HCT116 (cell line): Measurements from ENCODE around the gene ZCWPW1. TPM values are rescaled to one million over a fixed set of nuclear protein-coding genes. Genes with fewer than 3 reads are reported as not detected.
"Not testable (repeated sequence)": the region's sequence is repeated elsewhere in the genome, so short reads cannot be mapped to it uniquely, and the experiment has no call there.

ENCODE experiments used
- ATAC-seq: fragments of 200-7000 bp; cut with Tn5 transposase; 2 replicates; pipeline ENCODE4 v1.9.1; 2020; ENCODE audit warnings: mild to moderate bottlenecking, moderate library complexity
- BruUV-seq: library from RNA; stranded (reverse); fragments of 400-500 nt; replicated peaks from 2 replicates; lab custom pipeline; 2021; lab: Mats Ljungman, UMichigan
- CTCF ChIA-PET: fragments of 300-600 bp; sonication (Branson Sonifier 250); formaldehyde crosslinking; loops from one replicate; lab custom pipeline; 2021; ENCODE audit warnings: antibody characterized with exemption; lab: Charles Lee
- POLR2A ChIA-PET: fragments of 300-600, 350-600 bp; sonication (Branson Sonifier 250); formaldehyde crosslinking; loops from one replicate; lab custom pipeline; 2021; ENCODE audit warnings: antibody characterized with exemption; lab: Charles Lee
- RAD21 ChIA-PET, 2 experiments: fragments of 300-600 bp; sonication (Branson Sonifier 250); formaldehyde crosslinking; loops; one replicate each; lab custom pipeline; 2023; ENCODE audit warnings: low total read pairs in 2 of 2; ENCODE audit not compliant: uncharacterized antibody in 2 of 2, unreplicated experiment in 2 of 2, low non-redundant PET in 1 of 2; lab: Charles Lee
- DNase-seq: peaks from one replicate; pipeline ENCODE4 v3.0.0-alpha.2; 2010; ENCODE audit warnings: low read depth, low spot score
- H2AFZ ChIP-seq: fragments of 200-600 bp; shearing (Covaris generic), sonication (generic); 2 replicates; pipeline ENCODE4 v1.6.1; 2017; ENCODE audit warnings: low read depth, mixed run types, mixed read lengths, antibody characterized with exemption, low read length; ENCODE audit not compliant: poor library complexity, severe bottlenecking
- H3K27ac ChIP-seq: 2 replicates; pipeline ENCODE4 v1.5.1; 2012; ENCODE audit warnings: low read depth, low read length
- H3K27me3 ChIP-seq: fragments of 200-600 bp; sonication (generic); 2 replicates; pipeline ENCODE4 v1.6.1; 2016; ENCODE audit warnings: mixed run types, low read length, mixed read lengths; ENCODE audit not compliant: insufficient read depth
- H3K36me3 ChIP-seq, 2 experiments: fragments of 200-500 bp in 1 of 2; fragments of 200-600 bp in 1 of 2; sonication (Bioruptor generic) in 1 of 2; sonication (generic) in 1 of 2; 2 replicates each; pipeline versions ENCODE4 v1.5.1 to v1.6.1; 2014 to 2016; ENCODE audit warnings: low read length in 2 of 2, inconsistent platforms in 1 of 2, mixed read lengths in 1 of 2, mixed run types in 1 of 2; ENCODE audit not compliant: insufficient read depth in 2 of 2, control insufficient read depth in 1 of 2
- H3K4me1 ChIP-seq, 2 experiments: fragments of 200-600 bp in 1 of 2; sonication (generic) in 1 of 2; 2 replicates each; pipeline versions ENCODE4 v1.5.1 to v1.6.1; 2012 to 2017; ENCODE audit warnings: low read length in 2 of 2, inconsistent platforms in 1 of 2, mild to moderate bottlenecking in 1 of 2, mixed read lengths in 1 of 2, mixed run types in 1 of 2, moderate library complexity in 1 of 2; ENCODE audit not compliant: insufficient read depth in 2 of 2, control insufficient read depth in 1 of 2
- H3K4me2 ChIP-seq: fragments of 200-600 bp; sonication (generic); 2 replicates; pipeline ENCODE4 v1.6.1; 2017; ENCODE audit warnings: mixed run types, low read length, mixed read lengths
- H3K4me3 ChIP-seq, 2 experiments: fragments of 200-600 bp in 1 of 2; sonication (generic) in 1 of 2; replicated peaks in 1 of 2; 2 replicates each; pipeline ENCODE4 v1.5.1; 2011 to 2016; ENCODE audit warnings: low read length in 2 of 2, control low read depth in 1 of 2, low read depth in 1 of 2, mild to moderate bottlenecking in 1 of 2, mixed read lengths in 1 of 2, mixed run types in 1 of 2
- H3K79me2 ChIP-seq: fragments of 200-600 bp; sonication (generic); 2 replicates; pipeline ENCODE4 v1.6.1; 2017; ENCODE audit warnings: mild to moderate bottlenecking, mixed run types, low read length, moderate library complexity, mixed read lengths; ENCODE audit not compliant: insufficient read depth
- H3K9ac ChIP-seq: fragments of 200-600 bp; sonication (generic); 2 replicates; pipeline ENCODE4 v1.6.1; 2016; ENCODE audit warnings: low read length, mixed read lengths
- H3K9me2 ChIP-seq: fragments of 200-600 bp; sonication (generic), shearing (Covaris generic); 2 replicates; pipeline ENCODE4 v1.6.1; 2017; ENCODE audit warnings: mixed run types, mild to moderate bottlenecking, moderate library complexity; ENCODE audit not compliant: insufficient read depth
- H3K9me3 ChIP-seq, 2 experiments: fragments of 200-500 bp in 1 of 2; fragments of 200-600 bp in 1 of 2; sonication (Bioruptor generic) in 1 of 2; sonication (generic) in 1 of 2; 2 replicates each; pipeline ENCODE4 v1.6.1; 2014 to 2017; ENCODE audit warnings: low read length in 2 of 2, mixed read lengths in 2 of 2, inconsistent platforms in 1 of 2, low read depth in 1 of 2, mild to moderate bottlenecking in 1 of 2, mixed run types in 1 of 2, moderate library complexity in 1 of 2; ENCODE audit not compliant: control insufficient read depth in 1 of 2, insufficient read depth in 1 of 2
- H4K20me1 ChIP-seq: fragments of 200-600 bp; sonication (generic), shearing (Covaris generic); 2 replicates; pipeline ENCODE4 v1.6.1; 2017; ENCODE audit warnings: mixed run types, mild to moderate bottlenecking, moderate library complexity; ENCODE audit not compliant: insufficient read depth
- ATF3 ChIP-seq: IDR thresholded peaks from 2 replicates; pipeline ENCODE4 v1.6.1; 2012
- CBX3 ChIP-seq: IDR thresholded peaks from 2 replicates; pipeline ENCODE4 v1.6.1; 2012; ENCODE audit warnings: low read depth
- CEBPB ChIP-seq: IDR thresholded peaks from 2 replicates; pipeline ENCODE4 v1.6.1; 2012; ENCODE audit warnings: low read depth
- EGR1 ChIP-seq: IDR thresholded peaks from 2 replicates; pipeline ENCODE4 v1.6.1; 2012; ENCODE audit warnings: low read depth
- ELF1 ChIP-seq: IDR thresholded peaks from 2 replicates; pipeline ENCODE4 v1.6.1; 2012; ENCODE audit warnings: low read depth, borderline replicate concordance
- EZH2 ChIP-seq: fragments of 200-600 bp; sonication (generic); IDR thresholded peaks from 2 replicates; pipeline ENCODE4 v1.6.1; 2017; ENCODE audit warnings: antibody characterized with exemption, mixed run types
- RAD21 ChIP-seq: IDR thresholded peaks from 2 replicates; pipeline ENCODE4 v1.6.1; 2012; ENCODE audit warnings: low read depth, mild to moderate bottlenecking
- SIN3A ChIP-seq: IDR thresholded peaks from 2 replicates; pipeline ENCODE4 v1.6.1; 2012; ENCODE audit warnings: low read depth
- SP1 ChIP-seq: IDR thresholded peaks from 2 replicates; pipeline ENCODE4 v1.6.1; 2012; ENCODE audit warnings: low read depth
- TCF7L2 ChIP-seq: IDR thresholded peaks from 2 replicates; pipeline ENCODE4 v1.7.0; 2011; ENCODE audit warnings: borderline replicate concordance, inconsistent platforms; ENCODE audit not compliant: insufficient read depth, insufficient read length; ENCODE audit errors: extremely low read depth
- YY1 ChIP-seq: IDR thresholded peaks from 2 replicates; pipeline ENCODE4 v1.6.1; 2011; ENCODE audit warnings: low read length, low read depth, moderate library complexity, mild to moderate bottlenecking; ENCODE audit not compliant: insufficient replicate concordance; ENCODE audit errors: extremely low read depth
- ZFX ChIP-seq: fragments of 450-650 bp; IDR thresholded peaks from 2 replicates; pipeline ENCODE4 v1.6.1; 2017
- ZNF274 ChIP-seq: fragments of 200-500 bp; sonication (Bioruptor generic); IDR thresholded peaks from 2 replicates; pipeline ENCODE4 v1.6.1; 2014; ENCODE audit warnings: mild to moderate bottlenecking, low read depth, low read length, inconsistent platforms
- intact Hi-C: fragments of 100-400 bp; cut with micrococcal nuclease; formaldehyde crosslinking; loops from 2 replicates; pipeline ENCODE4 v1.10.0; 2022
- total RNA-seq: library from RNA; stranded (reverse); gene quantifications from one replicate; pipeline ENCODE4 v1.2.1, GENCODE V29; 2021; ENCODE audit not compliant: unreplicated experiment

The ZCWPW1 gene
- total RNA-seq, 1 experiment from 2014 or later: 1.5 TPM

GRCh38 chr7:100456562-100456961 is 28.1 kb upstream of the ZCWPW1 start:
- H3K9ac ChIP-seq: no peak overlapping the region
- H3K27ac ChIP-seq: no peak overlapping the region
- no peaks in the 10 kb centered on the region for H3K79me2 ChIP-seq
- H3K36me3 ChIP-seq: no peaks in the 10 kb centered on the region
- ChIA-PET CTCF (no interaction called here), POLR2A (no interaction called here), RAD21 (no interaction called here)
- intact Hi-C loops: no loop called here
- H3K4me2 ChIP-seq: no peak overlapping the region
- no peaks in the 10 kb centered on the region for H3K27me3 ChIP-seq
- H4K20me1 ChIP-seq: no peaks in the 10 kb centered on the region
- TF ChIP-seq ZFX (no peak), TCF7L2 (no peak), EGR1 (no peak), RAD21 (no peak), SIN3A (no peak), ATF3 (no peak), ZNF274 (no peak), ELF1 (no peak), EZH2 (no peak)
- DNase-seq: no peak
- H2AFZ ChIP-seq: no peak overlapping the region
- no TSS peak for BruUV-seq
- no peak overlapping the region for H3K4me3 ChIP-seq
- H3K9me3 ChIP-seq: no peaks in the 10 kb centered on the region
- ATAC-seq: no peak
- H3K4me1 ChIP-seq: peaks cover 4 to 11% of the 10 kb centered on the region in 2 experiments; a peak in 3 of 4 replicates
- H3K9me2 ChIP-seq: no peaks in the 10 kb centered on the region

- Histone ChIP-seq H3K9ac (no peak overlapping the region), H3K9me3 (no peaks in the 10 kb centered on the region), H3K79me2 (no peaks in the 10 kb centered on the region), H3K4me2 (no peak overlapping the region), H3K4me1 (peaks cover 6 to 25% of the 10 kb centered on the region in 2 experiments; a peak in 3 of 4 replicates), H3K27me3 (no peaks in the 10 kb centered on the region), H2AFZ (no peak overlapping the region), H3K27ac (no peak overlapping the region), H3K36me3 (no peaks in the 10 kb centered on the region)
- no peak for ATAC-seq
- ChIA-PET RAD21 (no interaction called here), POLR2A (interaction anchor here (1.2 to 2.4 kb wide), 2 partner anchors 24 to 26 kb away, joined by 5 to 8 read pairs; partner anchors contain the start of genes TSC22D4 and ZCWPW1)
- DNase-seq: no peak
- intact Hi-C loops: no loop called here
- no peak for TF ChIP-seq CBX3
- TF ChIP-seq RAD21: no peak
- TF ChIP-seq YY1: no peak
- TF ChIP-seq TCF7L2: no peak
- no peak for TF ChIP-seq SP1
- no peak for TF ChIP-seq CEBPB
- TF ChIP-seq ATF3: no peak
- no peak for TF ChIP-seq EGR1
- TF ChIP-seq, all 23 proteins: peak for 0
- CTCF ChIA-PET: interaction anchor here (1.0 to 1.5 kb wide), 2 partner anchors 10 to 11 kb away, joined by 3 read pairs; no protein-coding TSS in a partner anchor
- H4K20me1 ChIP-seq: no peaks in the 10 kb centered on the region
- H3K4me3 ChIP-seq: no peak overlapping the region
- no TSS peak for BruUV-seq
- H3K9me2 ChIP-seq: no peaks in the 10 kb centered on the region
Measured at GRCh38 chr7:100455206-100455605, 26.7 kb upstream of the ZCWPW1 start.

- H3K36me3 ChIP-seq, H2AFZ ChIP-seq, ATAC-seq, H3K27ac ChIP-seq, H3K27me3 ChIP-seq, H4K20me1 ChIP-seq, BruUV-seq, H3K9me3 ChIP-seq, H3K4me2 ChIP-seq, H3K9ac ChIP-seq, DNase-seq, intact Hi-C loops, H3K4me3 ChIP-seq, H3K9me2 ChIP-seq, RAD21 ChIA-PET, H3K79me2 ChIP-seq: not testable (repeated sequence)
- ChIA-PET CTCF (interaction anchor here (1.5 kb wide), 1 partner anchor 12 kb away, joined by 3 read pairs; no protein-coding TSS in a partner anchor), POLR2A (interaction anchor here (0.7 to 2.4 kb wide), 3 partner anchors 17 to 105 kb away, joined by 3 to 8 read pairs (median 3); partner anchors contain the start of gene ZCWPW1)
- peaks cover 6 to 27% of the 10 kb centered on the region in 2 experiments; a peak in 3 of 4 replicates for H3K4me1 ChIP-seq
Measured at GRCh38 chr7:100453854-100454253, 25.4 kb upstream of the ZCWPW1 start.
